H1 (cell line): ENCODE results near the gene SLC7A5. TPM values are rescaled to one million over a fixed set of nuclear protein-coding genes. Genes with fewer than 3 reads are reported as not detected.

ENCODE experiments used
- ASH2L ChIP-seq: fragments of 200-600, 300-600 bp; sonication (generic); IDR thresholded peaks from one replicate; pipeline ENCODE4 v1.7.1; 2017; ENCODE audit warnings: low read length
- CREB1 ChIP-seq: IDR thresholded peaks from 2 replicates; pipeline ENCODE4 v1.6.1; 2012; ENCODE audit warnings: inconsistent platforms
- CTBP2 ChIP-seq: IDR thresholded peaks from 2 replicates; pipeline ENCODE4 v1.7.0; 2011; ENCODE audit warnings: borderline replicate concordance, mild to moderate bottlenecking, moderate library complexity, mixed read lengths, low read length; ENCODE audit not compliant: insufficient read depth, insufficient read length
- KDM4A ChIP-seq: IDR thresholded peaks from one replicate; pipeline ENCODE4 v1.7.1; 2012; ENCODE audit warnings: low read depth, mild to moderate bottlenecking, moderate library complexity, low read length, inconsistent platforms; ENCODE audit not compliant: severe bottlenecking
- NANOG ChIP-seq: IDR thresholded peaks from 2 replicates; pipeline ENCODE4 v1.6.1; 2011; ENCODE audit warnings: low read length, low read depth, mild to moderate bottlenecking, inconsistent platforms; ENCODE audit not compliant: insufficient read depth, poor library complexity, severe bottlenecking
- RAD21 ChIP-seq, 2 experiments: IDR thresholded peaks in 1 of 2; conservative IDR thresholded peaks in 1 of 2; 2 replicates each; pipeline ENCODE4 v1.6.1; 2011; ENCODE audit warnings: low read depth in 2 of 2, low read length in 2 of 2, improper control_type of control experiment in 1 of 2, inconsistent platforms in 1 of 2, mild to moderate bottlenecking in 1 of 2, moderate library complexity in 1 of 2
- polyA plus RNA-seq, 7 experiments: library from polyadenylated mRNA; depleted of rRNA in 3 of 7; stranded (reverse) in 5 of 7; unstranded in 2 of 7; fragments of >200 nt in 5 of 7; fragments of 200-250 nt in 2 of 7; gene quantifications; 1 replicate in 5 of 7; 2 replicates in 1 of 7; 4 replicates in 1 of 7; pipeline versions ENCODE4 v1.2.1 to v1.2.3, GENCODE V29; 2011 to 2013; ENCODE audit warnings: missing spikeins in 2 of 7, mixed read lengths in 2 of 7
- total RNA-seq: library from RNA; stranded (reverse); fragmentation: NEBNext Ultra II Directional; extraction: Animal tissue kit (Norgen Biotek cat#: 25700); gene quantifications from 2 replicates; pipeline ENCODE4 v1.2.1, GENCODE V29; 2021
- TF ChIP-seq, protein P1 (sequence below): IDR thresholded peaks from 2 replicates; pipeline ENCODE4 v1.6.1; 2012; ENCODE audit warnings: inconsistent platforms

SLC7A5 gene
- total and polyA plus RNA-seq, 2 of the 8 experiments (the other 6 are each of a cell fraction or from before 2014, with no cell fraction given): 68.2 to 341 TPM

DNA sequence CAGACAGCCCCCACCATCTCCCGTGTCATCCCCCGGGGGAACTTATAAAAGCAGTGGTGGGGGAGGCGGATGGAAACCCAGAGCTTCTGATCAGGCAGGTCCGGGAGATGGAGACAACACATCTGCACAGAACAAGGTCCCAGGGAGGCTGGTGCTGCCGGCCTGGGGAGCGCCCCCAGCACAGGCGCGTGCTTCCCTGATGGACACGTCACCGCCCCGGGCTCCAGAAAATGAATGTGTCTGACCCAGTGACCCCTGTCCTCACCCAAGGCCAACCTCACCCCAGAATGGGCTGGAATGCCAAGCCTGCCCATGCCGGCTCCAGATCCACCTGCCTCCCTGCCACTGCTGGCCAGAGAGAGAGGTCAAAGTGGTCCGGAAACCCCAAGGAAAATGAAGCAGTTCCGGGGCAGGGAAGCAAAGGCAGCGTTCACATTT lies 12.5 kb downstream of the SLC7A5 start (continued):
- TF ChIP-seq ASH2L (no peak), CTBP2 (no peak), CREB1 (no peak), KDM4A (no peak), RAD21 (IDR thresholded peaks at IDR 0.05 in 1 of 2, conservative IDR thresholded peaks at IDR 0.05 in 1 of 2; ENCODE audit: low read depth in 2 of 2, low read length in 2 of 2) (no peak), NANOG (no peak)
- TF ChIP-seq, protein P1, sequence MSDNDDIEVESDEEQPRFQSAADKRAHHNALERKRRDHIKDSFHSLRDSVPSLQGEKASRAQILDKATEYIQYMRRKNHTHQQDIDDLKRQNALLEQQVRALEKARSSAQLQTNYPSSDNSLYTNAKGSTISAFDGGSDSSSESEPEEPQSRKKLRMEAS: no peak
